ENCODE data around the gene GPC5. TPM values are rescaled to one million over a fixed set of nuclear protein-coding genes. Genes with fewer than 3 reads are reported as not detected.

GPC5 gene
- total and polyA plus RNA-seq, 2 of the 13 experiments (the other 11 are each of a cell fraction or from before 2014, with no cell fraction given) = 0.02 to 0.07 TPM

DNA sequence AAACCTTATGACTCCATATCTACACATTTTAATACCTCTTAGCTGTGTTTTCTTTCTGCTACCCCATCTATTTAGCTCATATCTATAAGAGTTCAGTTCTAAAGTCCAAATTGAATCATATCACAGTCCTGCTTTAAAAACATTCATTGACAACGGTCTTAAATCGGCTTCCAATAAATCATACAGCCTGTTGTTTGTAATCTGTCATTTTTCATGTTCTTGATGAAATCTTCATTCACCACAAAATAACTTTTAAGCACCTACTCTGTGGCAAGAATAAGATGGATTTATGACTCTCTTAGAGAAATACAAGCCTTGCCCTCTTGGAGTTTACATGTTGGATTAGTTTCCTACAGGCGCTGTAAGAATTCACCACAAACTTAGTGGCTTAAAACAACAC is 1377.2 kb downstream of the GPC5 start (continued):
- TF ChIP-seq, protein P1, sequence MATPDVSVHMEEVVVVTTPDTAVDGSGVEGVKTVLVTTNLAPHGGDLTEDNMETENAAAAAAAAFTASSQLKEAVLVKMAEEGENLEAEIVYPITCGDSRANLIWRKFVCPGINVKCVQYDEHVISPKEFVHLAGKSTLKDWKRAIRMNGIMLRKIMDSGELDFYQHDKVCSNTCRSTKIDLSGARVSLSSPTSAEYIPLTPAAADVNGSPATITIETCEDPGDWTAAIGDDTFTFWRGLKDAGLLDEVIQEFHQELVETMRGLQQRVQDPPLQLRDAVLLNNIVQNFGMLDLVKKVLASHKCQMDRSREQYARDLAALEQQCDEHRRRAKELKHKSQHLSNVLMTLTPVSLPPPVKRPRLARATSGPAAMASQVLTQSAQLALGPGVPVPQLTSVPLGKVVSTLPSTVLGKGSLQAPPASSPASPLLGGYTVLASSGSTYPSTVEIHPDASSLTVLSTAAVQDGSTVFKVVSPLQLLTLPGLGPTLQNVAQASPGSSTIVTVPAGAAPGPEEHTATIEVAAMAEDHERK (CRISPR knock-in tag; IDR thresholded peaks at IDR 0.05; ENCODE audit: low read depth) = no peak
- TF ChIP-seq NFE2 (CRISPR knock-in tag; IDR thresholded peaks at IDR 0.05) (no peak), ZNF264 (CRISPR knock-in tag; IDR thresholded peaks at IDR 0.05) (no peak), PRMT3 (CRISPR knock-in tag; IDR thresholded peaks at IDR 0.05; ENCODE audit: borderline replicate concordance, low read depth) (no peak), ZNF550 (CRISPR knock-in tag; IDR thresholded peaks at IDR 0.05; ENCODE audit: borderline replicate concordance) (no peak), BRCA1 (CRISPR knock-in tag; IDR thresholded peaks at IDR 0.05) (no peak), SSRP1 (CRISPR knock-in tag; IDR thresholded peaks at IDR 0.05) (no peak), TMF1 (CRISPR knock-in tag; IDR thresholded peaks at IDR 0.05; ENCODE audit: low read depth) (no peak), RFX5 (IDR thresholded peaks at IDR 0.05; ENCODE audit: low read depth, low read length) (no peak), NFATC3 (CRISPR knock-in tag; IDR thresholded peaks at IDR 0.05) (no peak)
- TF ChIP-seq, protein P2, sequence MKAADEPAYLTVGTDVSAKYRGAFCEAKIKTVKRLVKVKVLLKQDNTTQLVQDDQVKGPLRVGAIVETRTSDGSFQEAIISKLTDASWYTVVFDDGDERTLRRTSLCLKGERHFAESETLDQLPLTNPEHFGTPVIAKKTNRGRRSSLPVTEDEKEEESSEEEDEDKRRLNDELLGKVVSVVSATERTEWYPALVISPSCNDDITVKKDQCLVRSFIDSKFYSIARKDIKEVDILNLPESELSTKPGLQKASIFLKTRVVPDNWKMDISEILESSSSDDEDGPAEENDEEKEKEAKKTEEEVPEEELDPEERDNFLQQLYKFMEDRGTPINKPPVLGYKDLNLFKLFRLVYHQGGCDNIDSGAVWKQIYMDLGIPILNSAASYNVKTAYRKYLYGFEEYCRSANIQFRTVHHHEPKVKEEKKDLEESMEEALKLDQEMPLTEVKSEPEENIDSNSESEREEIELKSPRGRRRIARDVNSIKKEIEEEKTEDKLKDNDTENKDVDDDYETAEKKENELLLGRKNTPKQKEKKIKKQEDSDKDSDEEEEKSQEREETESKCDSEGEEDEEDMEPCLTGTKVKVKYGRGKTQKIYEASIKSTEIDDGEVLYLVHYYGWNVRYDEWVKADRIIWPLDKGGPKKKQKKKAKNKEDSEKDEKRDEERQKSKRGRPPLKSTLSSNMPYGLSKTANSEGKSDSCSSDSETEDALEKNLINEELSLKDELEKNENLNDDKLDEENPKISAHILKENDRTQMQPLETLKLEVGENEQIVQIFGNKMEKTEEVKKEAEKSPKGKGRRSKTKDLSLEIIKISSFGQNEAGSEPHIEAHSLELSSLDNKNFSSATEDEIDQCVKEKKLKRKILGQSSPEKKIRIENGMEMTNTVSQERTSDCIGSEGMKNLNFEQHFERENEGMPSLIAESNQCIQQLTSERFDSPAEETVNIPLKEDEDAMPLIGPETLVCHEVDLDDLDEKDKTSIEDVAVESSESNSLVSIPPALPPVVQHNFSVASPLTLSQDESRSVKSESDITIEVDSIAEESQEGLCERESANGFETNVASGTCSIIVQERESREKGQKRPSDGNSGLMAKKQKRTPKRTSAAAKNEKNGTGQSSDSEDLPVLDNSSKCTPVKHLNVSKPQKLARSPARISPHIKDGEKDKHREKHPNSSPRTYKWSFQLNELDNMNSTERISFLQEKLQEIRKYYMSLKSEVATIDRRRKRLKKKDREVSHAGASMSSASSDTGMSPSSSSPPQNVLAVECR (CRISPR knock-in tag; IDR thresholded peaks at IDR 0.05; ENCODE audit: borderline replicate concordance) = no peak

Measured in HepG2 (cell line).